NCI-H526 (cell line): ENCODE measurements around the gene DAGLA.

Experiments
- DNase-seq, 2 experiments: peaks; one replicate each; lab custom pipeline; 2025; lab: John Stamatoyannopoulos, UW

DAGLA gene

GRCh38 chr11:61747192-61747966 lies 67.2 kb downstream of the DAGLA start:
- DNase-seq: peak in 1 of 2 experiments; percentile 72

GRCh38 chr11:61747967-61748285 lies 67.7 kb downstream of the DAGLA start:
- peak in 1 of 2 experiments; percentile 69 for DNase-seq

- no peak for DNase-seq
Measured at GRCh38 chr11:61749591-61750217, 69.5 kb downstream of the DAGLA start.

DNA sequence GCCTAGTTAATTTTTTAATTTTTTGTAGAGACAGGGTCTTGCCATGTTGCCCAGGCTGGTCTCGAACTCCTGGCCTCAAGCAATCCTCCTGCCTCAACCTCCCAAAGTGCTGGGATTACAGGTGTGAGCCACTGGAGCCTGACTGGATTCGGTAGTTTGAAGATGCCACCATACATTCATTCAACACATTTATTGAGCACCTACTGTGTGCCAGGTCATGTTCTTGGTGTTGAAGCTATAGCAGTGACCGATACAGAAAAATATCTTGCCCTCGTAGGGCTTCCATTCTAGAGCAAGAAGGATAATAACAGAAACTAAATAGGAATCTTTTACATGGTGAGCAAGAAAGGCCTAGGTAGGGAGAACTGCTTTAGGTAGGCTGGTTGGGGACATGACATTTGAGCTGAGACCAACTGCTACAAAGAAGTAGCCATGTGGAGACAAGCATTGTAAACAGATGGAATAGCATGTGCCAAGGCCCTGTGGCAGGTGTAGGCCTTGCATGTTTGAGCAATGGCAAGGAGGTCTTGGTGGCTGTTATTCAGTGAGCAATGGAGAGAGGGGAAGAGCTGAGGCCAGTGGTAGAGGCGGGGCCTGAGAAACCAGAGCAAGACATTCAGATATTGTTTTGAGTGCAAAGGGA lies 70.6 kb downstream of the DAGLA start:
- no peak for DNase-seq

- DNase-seq: no peak
Measured at GRCh38 chr11:61751384-61751783, 71.2 kb downstream of the DAGLA start.

DNA sequence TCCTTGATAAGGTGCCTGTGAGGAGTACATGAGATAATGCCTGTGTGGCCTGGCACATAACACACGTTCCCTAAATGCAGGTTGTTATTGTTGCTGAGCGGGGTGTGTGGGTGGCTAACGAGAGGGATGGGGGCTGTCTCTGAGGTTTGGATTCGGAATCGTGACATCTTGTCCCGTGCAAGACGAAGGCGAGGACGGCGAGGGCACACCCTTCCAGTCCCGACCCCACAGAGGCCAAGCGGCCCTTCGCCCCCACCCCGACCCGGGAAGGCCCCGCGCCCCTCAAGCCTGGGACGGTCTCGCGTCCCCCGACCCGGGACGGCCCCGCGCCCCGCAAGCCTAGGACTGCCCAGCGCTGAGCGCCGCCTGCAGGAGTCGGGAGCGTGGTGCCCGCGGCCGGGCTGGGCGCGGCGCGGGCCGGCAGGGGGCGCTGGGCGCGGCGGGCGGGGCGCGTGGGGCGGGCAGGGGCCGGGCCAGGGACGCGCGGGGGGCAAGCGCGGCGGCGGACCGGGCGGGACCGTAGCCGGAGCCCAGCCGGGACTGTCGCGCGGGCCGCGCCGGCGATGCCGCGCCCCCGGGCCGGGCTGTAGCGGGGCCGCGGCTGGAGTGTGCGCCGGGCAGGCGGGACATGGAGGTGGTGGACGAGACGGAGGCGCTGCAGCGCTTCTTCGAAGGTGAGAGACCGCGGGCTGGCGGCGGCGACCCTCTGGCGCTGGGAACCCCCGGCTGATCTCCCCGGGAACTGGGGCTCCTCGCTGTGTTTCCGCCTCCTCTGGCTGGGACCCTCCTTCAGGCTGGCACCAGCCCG lies 72.1 kb downstream of the DAGLA start, which contains the start of gene MYRF:
TSS of gene MYRF (plus strand) at position 520 of the 808 bp plus-strand sequence. CDS start at position 629, 109 bp downstream.
- DNase-seq: peak in 1 of 2 experiments; percentile 74

DNA sequence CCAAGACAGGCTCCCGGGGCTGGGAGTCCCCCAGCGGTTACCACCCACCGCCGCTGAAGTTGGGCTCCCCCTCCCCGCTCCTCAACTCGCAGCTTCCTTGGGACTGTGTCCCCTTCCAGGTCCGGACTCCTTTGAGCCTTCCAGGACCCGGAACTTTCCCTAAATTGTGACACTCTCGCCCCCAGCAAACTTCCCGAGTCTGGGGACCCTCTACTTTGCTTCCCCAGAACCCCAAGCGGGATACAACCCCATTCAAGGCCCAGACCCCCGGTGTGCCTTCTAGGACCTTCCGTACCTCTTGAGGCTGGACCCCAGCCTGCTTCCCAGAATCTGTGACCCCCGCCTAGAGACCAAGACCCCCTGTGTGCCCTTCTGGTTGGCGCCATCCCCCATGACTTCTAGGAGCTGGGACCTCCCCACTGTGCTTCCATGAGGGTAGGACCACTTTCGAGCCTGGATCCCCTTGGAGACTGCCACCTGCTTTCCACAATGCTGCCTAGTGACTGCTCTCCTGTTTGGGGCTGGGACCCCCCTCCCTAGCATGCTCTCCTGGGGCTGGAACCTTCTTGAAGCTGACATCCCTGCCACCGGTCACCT lies 72.8 kb downstream of the DAGLA start:
- no peak for DNase-seq

GRCh38 chr11:61753672-61754071 lies 73.5 kb downstream of the DAGLA start:
- peak in 1 of 2 experiments; percentile 27 for DNase-seq

DNA sequence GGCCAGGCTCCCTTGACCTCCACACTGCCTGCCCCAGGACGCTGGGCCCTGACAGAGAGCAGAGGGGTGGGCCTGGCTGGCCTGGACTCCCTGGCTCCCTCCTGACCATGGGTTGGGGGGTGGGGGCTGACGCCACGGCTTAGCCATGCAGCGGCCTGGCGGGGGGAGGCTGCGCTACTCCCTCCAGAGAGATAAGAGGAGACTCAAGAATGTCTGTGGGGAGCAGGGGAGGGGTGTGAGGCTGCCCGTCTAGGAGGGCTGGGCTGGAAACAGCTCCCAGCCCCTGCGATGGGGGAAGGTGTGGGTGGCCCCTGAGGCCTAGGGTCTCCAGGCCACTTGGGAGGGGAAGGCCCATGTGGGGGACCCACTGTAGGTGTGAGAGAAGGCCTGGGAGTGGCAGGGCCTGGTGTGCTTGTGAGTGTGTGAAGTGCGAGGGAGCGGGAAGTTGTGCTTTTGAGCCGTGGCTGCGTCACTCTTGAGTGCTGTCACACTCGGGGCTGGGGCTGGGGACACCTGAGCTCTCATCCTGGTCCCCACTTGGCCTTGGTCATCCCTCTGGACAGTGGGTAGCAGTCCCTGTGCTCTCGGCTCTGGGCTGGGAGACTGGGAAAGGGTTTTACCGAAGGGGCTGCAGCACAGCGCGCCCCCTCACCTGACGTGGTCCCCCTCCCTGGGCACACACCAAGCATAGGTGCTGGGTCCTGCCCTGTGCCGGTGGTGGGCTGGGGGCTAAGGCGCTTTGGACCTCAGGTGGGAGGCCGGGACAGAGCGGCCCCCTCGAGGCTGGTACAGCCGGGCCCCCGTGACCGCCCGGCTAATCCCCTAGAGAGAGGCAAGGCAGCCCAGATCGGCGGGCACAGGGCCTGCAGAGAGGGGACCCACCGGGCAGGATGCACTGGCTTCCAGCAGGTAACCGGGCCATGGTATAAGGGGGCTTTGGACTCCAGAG lies 74.6 kb downstream of the DAGLA start:
- no peak for DNase-seq

DNA sequence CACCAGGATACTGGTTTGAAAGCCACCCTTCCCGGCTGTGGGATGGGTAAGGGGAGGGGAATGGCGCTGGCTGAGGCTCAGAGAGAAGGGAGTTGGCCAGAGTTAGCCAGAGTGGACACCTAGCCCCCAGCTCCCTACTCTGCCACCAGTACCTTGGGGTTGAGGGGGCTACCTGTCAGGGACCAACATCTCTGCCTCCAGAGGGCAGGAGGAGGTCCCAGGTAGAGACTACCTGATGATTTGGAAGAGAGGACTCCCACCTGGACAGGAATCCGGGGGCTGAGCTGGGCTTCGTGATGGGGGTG lies 75.9 kb downstream of the DAGLA start:
- DNase-seq: no peak

DNA sequence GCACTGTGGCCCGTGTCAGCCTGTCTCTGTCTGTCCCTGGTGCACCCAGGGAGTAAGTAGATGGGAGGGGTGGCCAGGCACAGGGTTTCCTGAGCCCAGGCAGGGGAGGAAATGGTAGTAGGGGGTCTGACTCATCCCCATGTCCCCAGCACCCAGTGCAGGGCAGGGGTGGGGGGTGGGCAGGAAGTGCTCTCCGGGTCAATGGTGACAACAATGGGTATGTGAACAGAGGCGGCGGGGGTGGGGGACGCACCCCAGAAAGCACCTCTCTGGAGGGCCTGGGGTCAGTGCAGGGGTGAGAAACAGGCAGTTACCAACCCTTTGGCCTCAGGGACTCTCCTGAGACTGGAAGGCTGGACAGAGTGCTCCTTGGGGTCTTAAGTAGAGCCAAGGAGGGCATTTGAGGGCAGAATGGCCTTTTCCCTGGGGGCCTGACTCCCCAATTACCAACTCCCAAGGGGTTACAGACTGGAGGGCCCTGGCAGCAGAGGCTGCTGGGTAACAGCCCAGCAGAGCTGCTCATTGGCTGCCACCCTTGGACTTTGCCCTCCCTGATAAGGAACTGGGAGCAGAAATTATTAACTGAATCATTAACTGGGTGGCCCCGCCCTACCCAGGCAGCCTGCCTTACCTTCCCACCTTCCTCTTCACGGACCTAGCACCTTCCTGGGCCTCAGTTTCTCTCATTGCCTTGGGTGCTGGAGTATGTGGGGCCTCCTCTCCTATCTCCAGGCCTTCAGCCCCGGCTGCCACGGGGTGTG lies 76.4 kb downstream of the DAGLA start:
- DNase-seq: peak; percentile 82 to 93

- DNase-seq: no peak
Measured at GRCh38 chr11:61757213-61757862, 77.1 kb downstream of the DAGLA start.

GRCh38 chr11:61760946-61761345 lies 80.8 kb downstream of the DAGLA start:
- no peak for DNase-seq

- DNase-seq: no peak
Measured at GRCh38 chr11:61761440-61762222, 81.4 kb downstream of the DAGLA start.

- no peak for DNase-seq
Measured at GRCh38 chr11:61762223-61762615, 82.0 kb downstream of the DAGLA start.

GRCh38 chr11:61762798-61763197 lies 82.6 kb downstream of the DAGLA start:
- no peak for DNase-seq

- DNase-seq: no peak
Measured at GRCh38 chr11:61763930-61764605, 83.9 kb downstream of the DAGLA start.

- no peak for DNase-seq
Measured at GRCh38 chr11:61764606-61765260, 84.5 kb downstream of the DAGLA start.
